GM21367 (cell line): ENCODE results near the gene DNAH2.
A peak's percentile ranks its signal among the peaks of the same experiment; 100 is the strongest.

Source experiments
- ATAC-seq: cut with Tn5 transposase; IDR thresholded peaks from one replicate; pipeline ENCODE4 v1.9.1; 2021; ENCODE audit not compliant: unreplicated experiment

The DNAH2 gene

GRCh38 chr17:7818746-7819645, 101.5 kb downstream of the DNAH2 start:
- no peak for ATAC-seq

DNA sequence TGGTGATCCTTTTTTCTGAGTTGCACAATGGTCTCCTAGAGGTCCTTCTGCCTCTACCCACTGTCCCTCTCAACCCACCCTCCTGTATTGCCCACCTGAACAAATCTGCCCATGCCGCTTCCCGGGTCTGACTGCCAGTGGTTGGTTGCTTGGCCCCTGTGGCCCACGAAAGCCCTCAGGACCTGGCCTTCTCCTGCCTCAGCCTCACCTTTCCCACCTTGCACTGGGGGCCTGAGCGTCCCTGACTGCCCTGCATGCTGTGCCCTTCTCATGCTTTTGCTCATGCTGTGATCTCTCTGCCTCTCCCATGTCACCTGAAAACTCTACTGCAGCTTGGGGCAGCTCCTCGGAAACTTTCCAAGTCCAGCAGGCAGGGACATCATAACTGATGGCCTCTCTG, 102.7 kb downstream of the DNAH2 start:
- no peak for ATAC-seq

GRCh38 chr17:7822126-7822525, 104.6 kb downstream of the DNAH2 start:
- ATAC-seq: no peak

GRCh38 chr17:7823581-7824001, 106.0 kb downstream of the DNAH2 start:
- no peak for ATAC-seq

GRCh38 chr17:7824021-7824924, 106.7 kb downstream of the DNAH2 start:
- no peak for ATAC-seq

GRCh38 chr17:7825206-7825990, 107.9 kb downstream of the DNAH2 start:
- no peak for ATAC-seq

DNA sequence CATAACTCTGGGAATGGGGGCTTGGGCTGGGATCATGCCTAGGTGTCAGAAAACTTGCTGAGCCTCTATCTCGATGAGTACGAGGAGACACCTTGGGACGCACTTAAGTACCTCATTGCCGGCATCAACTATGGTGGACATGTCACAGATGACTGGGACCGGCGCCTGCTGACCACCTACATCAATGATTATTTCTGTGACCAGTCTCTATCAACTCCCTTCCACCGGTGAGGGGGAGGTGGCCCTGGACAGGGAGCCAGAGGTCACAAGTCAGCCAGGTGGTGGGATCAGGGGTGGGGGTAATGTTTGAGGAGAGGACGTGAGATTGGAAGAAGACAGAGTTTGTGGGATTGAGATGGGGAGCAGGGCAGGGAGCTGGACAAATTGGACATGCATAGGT, 113.1 kb downstream of the DNAH2 start:
- ATAC-seq: no peak

DNA sequence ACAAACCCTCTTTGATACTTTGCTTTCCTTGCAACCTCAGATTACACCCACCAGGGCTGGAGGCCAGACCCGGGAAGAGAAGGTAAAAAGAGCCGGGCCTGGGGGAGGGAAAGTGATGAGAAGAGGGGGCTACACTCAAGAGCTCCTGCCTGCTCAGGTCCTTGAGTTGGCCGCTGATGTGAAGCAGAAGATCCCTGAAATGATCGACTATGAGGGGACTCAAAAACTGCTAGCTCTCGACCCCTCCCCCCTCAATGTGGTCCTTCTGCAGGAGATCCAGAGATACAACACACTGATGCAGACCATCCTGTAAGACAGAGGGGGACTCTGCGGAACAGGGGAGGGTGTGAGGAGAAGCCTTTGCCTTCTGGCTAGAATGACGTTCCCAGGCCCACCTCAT, 113.7 kb downstream of the DNAH2 start:
- ATAC-seq: no peak

DNA sequence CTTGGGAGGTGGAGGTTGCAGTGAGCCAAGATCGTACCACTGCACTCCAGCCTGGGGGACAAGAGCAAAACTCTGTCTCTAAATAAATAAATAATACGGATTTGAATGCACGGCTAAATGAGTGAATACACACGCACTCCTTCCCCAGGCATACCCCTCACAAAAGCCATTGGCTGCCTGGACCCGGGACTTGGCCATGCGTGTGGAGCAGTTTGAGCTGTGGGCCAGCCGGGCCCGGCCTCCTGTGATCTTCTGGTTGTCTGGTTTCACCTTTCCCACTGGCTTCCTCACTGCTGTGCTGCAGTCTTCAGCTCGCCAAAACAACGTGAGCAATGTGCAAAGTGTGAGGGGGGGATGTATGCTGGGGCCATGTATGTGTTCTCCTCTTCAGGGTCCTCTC, 114.9 kb downstream of the DNAH2 start:
- ATAC-seq: no peak

- no peak for ATAC-seq
These were observed 115.7 kb downstream of the DNAH2 start for GRCh38 chr17:7833011-7833794.

DNA sequence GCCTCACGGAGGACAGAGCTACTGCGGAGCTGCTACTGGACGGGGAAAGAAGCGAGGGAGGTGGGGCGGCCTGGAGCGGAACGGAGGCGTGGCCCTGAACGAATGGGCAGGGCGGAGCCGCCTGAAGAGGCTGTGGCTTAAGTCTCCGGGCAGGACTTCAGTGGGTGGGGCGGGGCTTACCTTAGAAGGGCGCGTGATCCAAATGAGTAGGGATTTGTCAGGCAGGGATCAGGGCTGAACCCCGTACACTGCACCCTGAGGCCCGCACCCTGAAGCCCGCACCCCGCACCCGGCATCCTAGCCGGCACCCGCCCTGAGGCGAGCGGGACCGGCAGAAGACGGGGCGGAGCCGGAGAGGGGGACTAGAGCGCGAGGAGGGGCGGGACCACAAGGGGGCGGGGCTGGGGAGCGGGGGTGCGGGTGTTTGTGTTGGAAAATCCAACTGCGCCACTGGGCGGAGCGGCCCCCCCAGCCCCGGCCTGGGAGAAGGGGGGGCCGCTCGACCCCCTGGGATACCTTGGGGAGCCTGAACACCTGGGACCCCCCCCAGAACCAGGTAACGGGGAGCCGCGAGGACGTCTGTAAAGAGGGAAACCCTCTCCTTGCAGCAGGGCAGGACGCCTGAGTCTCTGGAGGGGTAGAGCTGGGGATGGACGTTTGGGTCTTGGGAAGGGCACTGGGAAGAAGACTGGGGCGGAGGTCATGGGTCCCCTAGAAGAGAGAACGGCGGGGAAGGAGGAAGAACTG, 116.4 kb downstream of the DNAH2 start, which contains the start of gene KDM6B:
Gene KDM6B (plus strand): TSS at position 423 of the 747 bp plus-strand sequence. CDS start 11,338 bp downstream, outside the sequence.
- peak; percentile 33 for ATAC-seq

DNA sequence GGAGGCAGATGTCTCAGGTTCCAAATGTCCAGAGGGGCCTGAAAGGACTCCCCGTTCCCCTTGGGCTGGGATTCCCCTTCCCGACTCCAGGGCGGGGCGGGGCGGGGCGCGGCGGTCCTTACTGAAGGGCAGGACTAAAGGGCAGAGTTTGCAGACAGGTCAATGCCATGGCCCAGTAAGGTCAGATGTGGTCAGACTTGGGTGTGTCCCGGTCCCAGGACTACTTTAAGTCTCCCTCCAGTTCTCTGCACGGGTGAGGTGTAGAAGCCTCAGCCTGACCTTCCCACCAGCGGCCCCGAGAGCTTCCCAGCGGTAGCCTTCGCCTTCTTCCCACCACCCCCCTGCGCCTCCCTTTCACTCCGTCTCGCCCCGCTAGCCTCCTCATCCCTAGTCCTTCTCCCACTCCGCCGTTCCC, 117.0 kb downstream of the DNAH2 start:
- no peak for ATAC-seq

- ATAC-seq: peak; percentile 35
These were observed 117.6 kb downstream of the DNAH2 start for GRCh38 chr17:7834957-7835813.

- ATAC-seq: peak; percentile 14
These were observed 118.5 kb downstream of the DNAH2 start for GRCh38 chr17:7835814-7836595.

DNA sequence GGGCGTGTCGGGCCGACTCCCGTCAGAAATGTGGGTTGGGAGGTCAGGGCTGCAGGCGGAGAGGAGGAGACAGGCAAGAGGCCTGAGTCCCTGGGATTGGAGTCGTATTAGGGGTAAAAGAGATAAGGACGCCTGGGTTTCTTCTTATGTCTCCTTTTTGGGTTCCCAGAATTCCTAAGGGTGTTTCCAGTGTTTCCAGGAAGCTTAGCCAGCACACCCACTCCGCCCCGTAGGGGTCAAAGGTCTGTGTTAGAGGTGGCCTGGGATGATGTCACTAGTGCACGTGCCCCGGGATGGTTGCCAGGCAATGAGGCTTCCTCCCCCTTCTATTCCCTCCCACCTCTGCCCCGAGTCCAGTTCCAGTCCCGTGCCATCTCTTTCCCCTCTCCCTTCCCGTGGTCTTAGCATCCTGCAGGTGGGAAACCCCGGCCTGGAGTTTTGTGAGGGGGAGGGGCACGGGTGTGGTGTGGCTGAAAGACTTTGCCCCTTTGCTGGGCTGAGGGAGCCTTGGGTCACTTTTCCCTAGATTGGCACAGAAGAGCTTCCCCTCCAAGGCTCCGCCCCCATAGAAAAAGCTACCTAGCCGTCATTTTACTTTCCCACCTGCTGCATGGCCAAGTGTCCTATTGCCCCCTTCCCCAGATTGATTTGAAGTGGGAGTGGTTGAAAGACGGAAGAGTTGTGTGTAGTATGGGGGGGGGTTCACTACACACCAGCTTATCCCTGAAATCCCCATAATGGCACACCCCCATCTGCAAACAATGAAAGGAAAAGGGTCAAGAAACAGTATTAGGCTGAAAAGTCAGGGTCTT, 119.3 kb downstream of the DNAH2 start:
- ATAC-seq: no peak

- ATAC-seq: no peak
These were observed 120.0 kb downstream of the DNAH2 start for GRCh38 chr17:7837408-7838088.
